ENCODE measurements around the gene LYAR. TPM values are rescaled to one million over a fixed set of nuclear protein-coding genes. Genes with fewer than 3 reads are reported as not detected.

Gene LYAR
- total RNA-seq, 1 experiment from 2014 or later = 29.8 TPM

DNA sequence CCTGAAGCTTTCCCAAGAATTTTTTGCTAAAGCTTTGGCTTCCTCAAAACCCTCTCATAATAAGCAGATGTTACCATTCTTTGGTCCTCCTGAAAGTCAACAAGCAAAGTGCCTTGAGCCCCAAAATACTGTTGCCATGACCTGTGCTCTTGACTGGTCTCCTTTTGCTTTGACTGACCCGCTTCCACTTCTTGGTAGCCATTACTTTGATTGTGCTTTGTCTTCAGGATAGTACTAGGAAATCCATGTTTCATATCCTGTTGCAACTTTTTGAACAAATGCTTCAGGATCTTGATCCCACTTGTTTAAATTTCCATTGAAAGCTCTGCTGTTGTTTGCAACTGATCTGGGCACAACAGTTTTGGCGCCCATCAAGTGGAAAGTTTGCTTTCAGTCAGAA lies 56.3 kb downstream of the LYAR start:
- Histone ChIP-seq H3K4me3 (ENCODE audit: low read depth, low read length) (no peak overlapping the region), H3K36me3 (ENCODE audit: control insufficient read depth, insufficient read depth, low read length) (no peaks in the 10 kb centered on the region), H3K27me3 (replicated peaks; ENCODE audit: control insufficient read depth, insufficient read depth, low read length) (no peaks in the 10 kb centered on the region), H3K4me1 (no peaks in the 10 kb centered on the region), H3K9me3 (no peaks in the 10 kb centered on the region)
- H3K27ac Mint-ChIP-seq (ENCODE audit: unreplicated experiment) = no peak overlapping the region
- ChIA-PET POLR2A (no interaction called here), CTCF (no interaction called here)
- no peaks in the 10 kb centered on the region for H3K27me3 Mint-ChIP-seq (ENCODE audit: insufficient read depth, unreplicated experiment)
- TF ChIP-seq, protein P1, sequence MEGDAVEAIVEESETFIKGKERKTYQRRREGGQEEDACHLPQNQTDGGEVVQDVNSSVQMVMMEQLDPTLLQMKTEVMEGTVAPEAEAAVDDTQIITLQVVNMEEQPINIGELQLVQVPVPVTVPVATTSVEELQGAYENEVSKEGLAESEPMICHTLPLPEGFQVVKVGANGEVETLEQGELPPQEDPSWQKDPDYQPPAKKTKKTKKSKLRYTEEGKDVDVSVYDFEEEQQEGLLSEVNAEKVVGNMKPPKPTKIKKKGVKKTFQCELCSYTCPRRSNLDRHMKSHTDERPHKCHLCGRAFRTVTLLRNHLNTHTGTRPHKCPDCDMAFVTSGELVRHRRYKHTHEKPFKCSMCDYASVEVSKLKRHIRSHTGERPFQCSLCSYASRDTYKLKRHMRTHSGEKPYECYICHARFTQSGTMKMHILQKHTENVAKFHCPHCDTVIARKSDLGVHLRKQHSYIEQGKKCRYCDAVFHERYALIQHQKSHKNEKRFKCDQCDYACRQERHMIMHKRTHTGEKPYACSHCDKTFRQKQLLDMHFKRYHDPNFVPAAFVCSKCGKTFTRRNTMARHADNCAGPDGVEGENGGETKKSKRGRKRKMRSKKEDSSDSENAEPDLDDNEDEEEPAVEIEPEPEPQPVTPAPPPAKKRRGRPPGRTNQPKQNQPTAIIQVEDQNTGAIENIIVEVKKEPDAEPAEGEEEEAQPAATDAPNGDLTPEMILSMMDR (IDR thresholded peaks at IDR 0.05; ENCODE audit: insufficient read depth in 1 of 2, low read depth in 1 of 2, low read length in 1 of 2, severe bottlenecking in 1 of 2, unreplicated experiment in 1 of 2) = no peak
- H3K36me3 Mint-ChIP-seq (ENCODE audit: insufficient read depth, unreplicated experiment) = peaks cover 11% of the 10 kb centered on the region
- intact Hi-C loops (cut with micrococcal nuclease; ENCODE audit: unreplicated experiment) = no loop called here
- H3K4me3 Mint-ChIP-seq (ENCODE audit: unreplicated experiment) = no peak overlapping the region
- H3K9me3 Mint-ChIP-seq (ENCODE audit: unreplicated experiment) = no peaks in the 10 kb centered on the region
- no TSS peak for BruUV-seq (replicated peaks)
- no peaks in the 10 kb centered on the region for H3K4me1 Mint-ChIP-seq (ENCODE audit: low read depth, unreplicated experiment)
- DNase-seq = no peak

GRCh38 chr4:4228356-4228668 lies 61.6 kb downstream of the LYAR start:
- no peak for DNase-seq
- no peaks in the 10 kb centered on the region for H3K9me3 ChIP-seq
- Mint-ChIP-seq H3K27me3 (ENCODE audit: insufficient read depth, unreplicated experiment) (peaks cover 14% of the 10 kb centered on the region), H3K36me3 (ENCODE audit: insufficient read depth, unreplicated experiment) (no peaks in the 10 kb centered on the region), H3K9me3 (ENCODE audit: unreplicated experiment) (no peaks in the 10 kb centered on the region), H3K4me3 (ENCODE audit: unreplicated experiment) (no peak overlapping the region), H3K4me1 (ENCODE audit: low read depth, unreplicated experiment) (peaks cover 4% of the 10 kb centered on the region), H3K27ac (ENCODE audit: unreplicated experiment) (no peak overlapping the region)
- no TSS peak for BruUV-seq (replicated peaks)
- H3K4me1 ChIP-seq = no peaks in the 10 kb centered on the region
- intact Hi-C loops (cut with micrococcal nuclease; ENCODE audit: unreplicated experiment) = no loop called here
- ChIA-PET POLR2A (no interaction called here), CTCF (no interaction called here)
- H3K36me3 ChIP-seq (ENCODE audit: control insufficient read depth, insufficient read depth, low read length) = no peaks in the 10 kb centered on the region
- TF ChIP-seq, protein P1 (IDR thresholded peaks at IDR 0.05; ENCODE audit: insufficient read depth in 1 of 2, low read depth in 1 of 2, low read length in 1 of 2, severe bottlenecking in 1 of 2, unreplicated experiment in 1 of 2) = no peak
- no peaks in the 10 kb centered on the region for H3K27me3 ChIP-seq (replicated peaks; ENCODE audit: control insufficient read depth, insufficient read depth, low read length)
- no peak overlapping the region for H3K4me3 ChIP-seq (ENCODE audit: low read depth, low read length)

DNA sequence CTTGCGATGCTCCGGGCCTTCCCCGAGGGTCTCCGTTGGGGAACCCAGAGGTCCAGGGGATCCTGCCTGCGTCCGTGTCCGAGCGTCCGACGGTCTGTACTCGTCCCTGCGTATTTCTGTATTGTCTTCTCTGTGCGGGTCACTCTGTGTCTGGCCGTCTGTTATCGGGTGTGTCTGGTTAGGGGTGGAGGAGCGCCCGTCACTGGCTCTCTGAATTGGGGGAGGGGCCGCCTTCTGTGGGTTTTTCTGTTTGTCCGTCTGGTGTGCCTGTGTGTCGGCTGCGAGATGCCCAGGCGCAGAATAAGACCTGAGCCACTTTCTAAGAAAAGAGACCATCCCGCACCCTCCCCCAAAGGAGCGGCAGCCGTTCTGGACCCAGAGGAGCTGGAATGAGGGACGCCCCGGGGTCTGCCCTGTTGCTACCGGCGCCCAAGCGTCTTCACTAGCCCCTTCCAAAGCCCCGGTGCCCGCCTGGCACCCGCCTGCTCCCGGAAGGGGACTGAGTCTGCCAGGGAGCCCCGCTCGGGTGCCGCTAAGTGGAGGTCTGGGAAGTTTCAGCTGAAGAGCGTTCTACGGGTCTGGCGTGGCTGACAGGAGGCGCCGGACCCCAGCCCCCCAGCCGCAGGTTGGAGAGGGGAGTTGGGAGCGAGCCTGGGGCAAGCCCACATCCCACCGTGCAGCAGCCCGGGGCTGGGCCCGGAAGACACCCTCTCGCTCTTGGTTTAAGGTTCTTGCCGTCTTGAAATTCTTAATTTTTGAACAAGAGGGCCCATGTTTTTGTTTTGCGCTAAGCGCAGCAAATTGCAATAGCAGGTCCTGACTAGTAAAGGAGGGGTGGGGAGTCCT lies 62.2 kb downstream of the LYAR start:
- CTCF ChIA-PET = no interaction called here
- H3K36me3 Mint-ChIP-seq (ENCODE audit: insufficient read depth, unreplicated experiment) = no peaks in the 10 kb centered on the region
- peaks cover 18% of the 10 kb centered on the region for H3K27me3 Mint-ChIP-seq (ENCODE audit: insufficient read depth, unreplicated experiment)
- DNase-seq = no peak
- POLR2A ChIA-PET = no interaction called here
- intact Hi-C loops (cut with micrococcal nuclease; ENCODE audit: unreplicated experiment) = no loop called here
- Histone ChIP-seq H3K9me3 (no peaks in the 10 kb centered on the region), H3K36me3 (ENCODE audit: control insufficient read depth, insufficient read depth, low read length) (no peaks in the 10 kb centered on the region), H3K4me3 (ENCODE audit: low read depth, low read length) (no peak overlapping the region), H3K4me1 (no peaks in the 10 kb centered on the region), H3K27me3 (replicated peaks; ENCODE audit: control insufficient read depth, insufficient read depth, low read length) (no peaks in the 10 kb centered on the region)
- H3K4me1 Mint-ChIP-seq (ENCODE audit: low read depth, unreplicated experiment) = peaks cover 4% of the 10 kb centered on the region
- BruUV-seq (replicated peaks) = no TSS peak
- H3K4me3 Mint-ChIP-seq (ENCODE audit: unreplicated experiment) = no peak overlapping the region
- H3K9me3 Mint-ChIP-seq (ENCODE audit: unreplicated experiment) = no peaks in the 10 kb centered on the region
- no peak overlapping the region for H3K27ac Mint-ChIP-seq (ENCODE audit: unreplicated experiment)
- TF ChIP-seq, protein P1 (IDR thresholded peaks at IDR 0.05; ENCODE audit: insufficient read depth in 1 of 2, low read depth in 1 of 2, low read length in 1 of 2, severe bottlenecking in 1 of 2, unreplicated experiment in 1 of 2) = no peak

Data from Caco-2 (cell line).